Left lung (tissue), 10 donors: ENCODE data around the gene FASTK. TPM values are rescaled to one million over a fixed set of nuclear protein-coding genes. Genes with fewer than 3 reads are reported as not detected.

Source experiments
- ATAC-seq: fragments of 200-7000 bp; cut with Tn5 transposase; one replicate; pipeline ENCODE4 v1.9.1; 2020; ENCODE audit warnings: moderate library complexity
- DNase-seq, 4 donors: peaks; one replicate each; pipeline ENCODE4 v3.0.0-alpha.2; 2013 to 2020
- H3K27ac ChIP-seq, 2 donors: fragments of 200-600 bp; sonication (generic) in 1 of 2; one replicate each; pipeline versions ENCODE4 v1.5.0 to v1.8.0; 2020 to 2021
- H3K27me3 ChIP-seq, 2 donors: fragments of 200-600 bp; sonication (generic) in 1 of 2; one replicate each; pipeline versions ENCODE4 v1.5.0 to v1.8.0; 2020 to 2021
- H3K36me3 ChIP-seq, 2 donors: fragments of 200-600 bp; sonication (generic) in 1 of 2; one replicate each; pipeline versions ENCODE4 v1.5.0 to v1.8.0; 2020 to 2021
- H3K4me1 ChIP-seq, 2 donors: fragments of 200-600 bp; one replicate each; pipeline ENCODE4 v1.8.0; 2021
- H3K4me3 ChIP-seq, 2 donors: fragments of 200-600 bp; sonication (generic) in 1 of 2; one replicate each; pipeline versions ENCODE4 v1.5.0 to v1.8.0; 2020 to 2021; ENCODE audit warnings: mild to moderate bottlenecking in 1 of 2
- H3K9me3 ChIP-seq, 2 donors: fragments of 200-600 bp; sonication (generic) in 1 of 2; one replicate each; pipeline versions ENCODE4 v1.5.0 to v1.8.0; 2020 to 2021
- CTCF ChIP-seq, 2 donors: fragments of 200-600 bp; sonication (generic) in 1 of 2; IDR thresholded peaks; one replicate each; pipeline versions ENCODE4 v1.5.0 to v1.8.0; 2021; ENCODE audit warnings: antibody characterized with exemption in 2 of 2
- intact Hi-C, 2 donors: fragments of 100-400 bp; cut with DNase I; formaldehyde crosslinking; loops; one replicate each; pipeline versions ENCODE4 v1.11.2 to v1.14.2; 2022
- polyA plus RNA-seq, 6 donors: library from polyadenylated mRNA; unstranded; fragments of 120-200 nt; gene quantifications; one replicate each; pipeline ENCODE4 v1.2.1, GENCODE V29; 2013; ENCODE audit not compliant: insufficient read length in 6 of 6
- total RNA-seq, 2 donors: library from RNA; stranded (reverse); fragmentation: NEBNext Ultra II Directional; extraction: Animal tissue kit (Norgen Biotek cat#: 25700); gene quantifications; one replicate each; pipeline ENCODE4 v1.2.1, GENCODE V29; 2021
- donor health status: DM: no; HTN: yes; CAD: no.
- donor health status: DM: no; HTN: no; CAD: no.

Gene FASTK
- total and polyA plus RNA-seq, 8 donors: 38.2 to 65.7 (median 54.1) TPM

GRCh38 chr7:151060416-151061212 is 20.0 kb downstream of the FASTK start:
- H3K36me3 ChIP-seq: peaks cover 0 to 31% of the 10 kb centered on the region in 2 donors
- DNase-seq (peak in 2 of 4 donors; percentile 39 to 71), ATAC-seq (peak; percentile 5)
- H3K4me1 ChIP-seq: peaks cover 33 to 55% of the 10 kb centered on the region in 2 donors
- no peak for TF ChIP-seq CTCF (IDR thresholded peaks at IDR 0.05)
- no peaks in the 10 kb centered on the region for H3K9me3 ChIP-seq
- H3K27me3 ChIP-seq: no peaks in the 10 kb centered on the region
- H3K27ac ChIP-seq: peak overlapping the region; percentile 96 to 98
- intact Hi-C loops: no loop called here
- H3K4me3 ChIP-seq: peak overlapping the region; percentile 86 to 93

- Histone ChIP-seq H3K4me1 (peaks cover 33 to 55% of the 10 kb centered on the region in 2 donors), H3K4me3 (peak overlapping the region; percentile 86 to 93), H3K27ac (peak overlapping the region; percentile 96 to 98), H3K27me3 (no peaks in the 10 kb centered on the region), H3K9me3 (no peaks in the 10 kb centered on the region), H3K36me3 (peaks cover 0 to 25% of the 10 kb centered on the region in 2 donors)
- DNase-seq (no peak), ATAC-seq (no peak)
- no peak for TF ChIP-seq CTCF (IDR thresholded peaks at IDR 0.05)
- intact Hi-C loops: no loop called here
Observed at GRCh38 chr7:151060113-151060415, 20.5 kb downstream of the FASTK start.

- Histone ChIP-seq H3K27me3 (no peaks in the 10 kb centered on the region), H3K4me3 (peak within 1 kb of the TSS; percentile 86 to 93), H3K9me3 (no peaks in the 10 kb centered on the region), H3K36me3 (peaks cover 0 to 20% of the 10 kb centered on the region in 2 donors), H3K4me1 (peaks cover 33 to 55% of the 10 kb centered on the region in 2 donors), H3K27ac (peak within 1 kb of the TSS; percentile 96 to 98)
- DNase-seq (peak; percentile 79 to 94 (median 86)), ATAC-seq (peak; percentile 41)
- TF ChIP-seq CTCF (IDR thresholded peaks at IDR 0.05): peak; percentile 31 to 43
- intact Hi-C loops: no loop called here
Observed at GRCh38 chr7:151059367-151060112, 21.1 kb downstream of the FASTK start, which contains the start of gene SLC4A2. Gene SLC4A2 (plus strand): TSS chr7:151059589. CDS start chr7:151061988, 2,399 bp downstream.

- peaks cover 0 to 16% of the 10 kb centered on the region in 2 donors for H3K36me3 ChIP-seq
- intact Hi-C loops: no loop called here
Observed at GRCh38 chr7:151058781-151059366, 21.7 kb downstream of the FASTK start.

More at GRCh38 chr7:151058781-151059366, 21.7 kb downstream of the FASTK start:
- no peaks in the 10 kb centered on the region for H3K9me3 ChIP-seq
- no peak for ATAC-seq
- no peaks in the 10 kb centered on the region for H3K27me3 ChIP-seq
- peaks cover 33 to 55% of the 10 kb centered on the region in 2 donors for H3K4me1 ChIP-seq
- H3K4me3 ChIP-seq: peak overlapping the region; percentile 86 to 93
- no peak for TF ChIP-seq CTCF (IDR thresholded peaks at IDR 0.05)
- peak overlapping the region; percentile 96 to 98 for H3K27ac ChIP-seq
- DNase-seq: no peak
